ENCODE results near the gene TBC1D24.
A peak's percentile ranks its signal among the peaks of the same experiment; 100 is the strongest.

TBC1D24 gene

GRCh38 chr16:2458887-2459646 lies 15.9 kb upstream of the TBC1D24 start:
- Histone ChIP-seq H3K27ac (replicated peaks; ENCODE audit: low read length) (no peak overlapping the region), H4K91ac (ENCODE audit: low read depth, low read length, poor library complexity) (peak overlapping the region; percentile 9), H2BK15ac (ENCODE audit: low read length) (peak overlapping the region; percentile 67), H2AK5ac (ENCODE audit: low read depth, low read length) (peak overlapping the region; percentile 47), H3K27me3 (ENCODE audit: control insufficient read depth in 3 of 3, insufficient read depth in 3 of 3, low read depth in 1 of 3, low read length in 3 of 3) (no peaks in the 10 kb centered on the region), H2BK12ac (ENCODE audit: low read length) (no peak overlapping the region), H3K36me3 (replicated peaks in 1 of 2; ENCODE audit: control insufficient read depth in 2 of 2, insufficient read depth in 2 of 2, low read length in 2 of 2) (peaks cover 49 to 76% of the 10 kb centered on the region in 2 donors), H3K4me2 (ENCODE audit: insufficient read depth, low read length, poor library complexity, severe bottlenecking) (peak overlapping the region; percentile 71), H2BK120ac (ENCODE audit: low read depth, low read length) (no peak overlapping the region), H3K4me3 (ENCODE audit: low read length in 2 of 2) (peak overlapping the region; percentile 67 to 75), H3K9me3 (replicated peaks in 1 of 2; ENCODE audit: control insufficient read depth in 2 of 2, insufficient read depth in 1 of 2, low read depth in 1 of 2, low read length in 2 of 2) (no peaks in the 10 kb centered on the region), H2AFZ (ENCODE audit: low read length) (peak overlapping the region; percentile 98), H3K14ac (ENCODE audit: low read length) (peak overlapping the region; percentile 49), H3K4ac (ENCODE audit: low read length) (no peak overlapping the region), H3K79me1 (ENCODE audit: low read depth, low read length) (peaks cover 19% of the 10 kb centered on the region), H3K23ac (ENCODE audit: low read depth, low read length, poor library complexity) (peak overlapping the region; percentile 86), H4K8ac (ENCODE audit: low read depth, low read length) (no peak overlapping the region), H3K9ac (ENCODE audit: low read depth, low read length, poor library complexity) (peak overlapping the region; percentile 91), H3K4me1 (ENCODE audit: control insufficient read depth in 2 of 2, insufficient read depth in 1 of 2, low read depth in 1 of 2, low read length in 2 of 2) (peaks cover 13 to 19% of the 10 kb centered on the region in 2 donors), H2BK5ac (ENCODE audit: low read length) (peak overlapping the region; percentile 87), H3K18ac (ENCODE audit: low read length) (peak overlapping the region; percentile 94)
- no peak for DNase-seq (ENCODE audit: low spot score)
- no CpG with 5 or more reads among the region's 18 CpGs for WGBS, 2 donors (ENCODE audit: extremely low coverage in 2 of 2, insufficient read length in 2 of 2, insufficient replicate concordance in 1 of 2)

- peak within 1 kb of the TSS; percentile 49 for H3K14ac ChIP-seq (ENCODE audit: low read length)
- peak within 1 kb of the TSS; percentile 86 for H3K23ac ChIP-seq (ENCODE audit: low read depth, low read length, poor library complexity)
- H3K18ac ChIP-seq (ENCODE audit: low read length): peak within 1 kb of the TSS; percentile 94
- peaks cover 13 to 19% of the 10 kb centered on the region in 2 donors for H3K4me1 ChIP-seq (ENCODE audit: control insufficient read depth in 2 of 2, insufficient read depth in 1 of 2, low read depth in 1 of 2, low read length in 2 of 2)
- DNase-seq (ENCODE audit: low spot score): peak; percentile 96
- no peak within 1 kb of the TSS for H2BK120ac ChIP-seq (ENCODE audit: low read depth, low read length)
- H4K8ac ChIP-seq (ENCODE audit: low read depth, low read length): no peak within 1 kb of the TSS
- no peak within 1 kb of the TSS for H3K4ac ChIP-seq (ENCODE audit: low read length)
- peak within 1 kb of the TSS; percentile 87 for H2BK5ac ChIP-seq (ENCODE audit: low read length)
- H3K9ac ChIP-seq (ENCODE audit: low read depth, low read length, poor library complexity): peak within 1 kb of the TSS; percentile 91
- no peak within 1 kb of the TSS for H2BK12ac ChIP-seq (ENCODE audit: low read length)
- peak within 1 kb of the TSS; percentile 9 for H4K91ac ChIP-seq (ENCODE audit: low read depth, low read length, poor library complexity)
- peak within 1 kb of the TSS; percentile 75 for H2AK5ac ChIP-seq (ENCODE audit: low read depth, low read length)
- peak within 1 kb of the TSS; percentile 77 for H3K27ac ChIP-seq (replicated peaks; ENCODE audit: low read length)
- H2BK15ac ChIP-seq (ENCODE audit: low read length): peak within 1 kb of the TSS; percentile 67
- peaks cover 45 to 68% of the 10 kb centered on the region in 2 donors for H3K36me3 ChIP-seq (replicated peaks in 1 of 2; ENCODE audit: control insufficient read depth in 2 of 2, insufficient read depth in 2 of 2, low read length in 2 of 2)
- H3K9me3 ChIP-seq (replicated peaks in 1 of 2; ENCODE audit: control insufficient read depth in 2 of 2, insufficient read depth in 1 of 2, low read depth in 1 of 2, low read length in 2 of 2): no peaks in the 10 kb centered on the region
- H3K27me3 ChIP-seq (ENCODE audit: control insufficient read depth in 3 of 3, insufficient read depth in 3 of 3, low read depth in 1 of 3, low read length in 3 of 3): no peaks in the 10 kb centered on the region
- no CpG with 5 or more reads among the region's 66 CpGs for WGBS, 2 donors (ENCODE audit: extremely low coverage in 2 of 2, insufficient read length in 2 of 2, insufficient replicate concordance in 1 of 2)
- H3K79me1 ChIP-seq (ENCODE audit: low read depth, low read length): peaks cover 19% of the 10 kb centered on the region
- H2AFZ ChIP-seq (ENCODE audit: low read length): peak within 1 kb of the TSS; percentile 98
- H3K4me2 ChIP-seq (ENCODE audit: insufficient read depth, low read length, poor library complexity, severe bottlenecking): peak within 1 kb of the TSS; percentile 89
- peak within 1 kb of the TSS; percentile 67 to 92 for H3K4me3 ChIP-seq (ENCODE audit: low read length in 2 of 2)
Observed at GRCh38 chr16:2459647-2460390, 15.1 kb upstream of the TBC1D24 start, which contains the start of gene TEDC2. TEDC2 (plus strand) TSS chr16:2460109; CDS start chr16:2460145, 36 bp downstream.

- no peaks in the 10 kb centered on the region for H3K9me3 ChIP-seq (replicated peaks in 1 of 2; ENCODE audit: control insufficient read depth in 2 of 2, insufficient read depth in 1 of 2, low read depth in 1 of 2, low read length in 2 of 2)
- no peak overlapping the region for H3K4ac ChIP-seq (ENCODE audit: low read length)
- H3K14ac ChIP-seq (ENCODE audit: low read length): peak overlapping the region; percentile 38
- H2BK12ac ChIP-seq (ENCODE audit: low read length): no peak overlapping the region
- H3K4me1 ChIP-seq (ENCODE audit: control insufficient read depth in 2 of 2, insufficient read depth in 1 of 2, low read depth in 1 of 2, low read length in 2 of 2): peaks cover 13 to 19% of the 10 kb centered on the region in 2 donors
- H4K8ac ChIP-seq (ENCODE audit: low read depth, low read length): no peak overlapping the region
- H2BK120ac ChIP-seq (ENCODE audit: low read depth, low read length): no peak overlapping the region
- peak overlapping the region; percentile 25 for H3K23ac ChIP-seq (ENCODE audit: low read depth, low read length, poor library complexity)
- peak overlapping the region; percentile 67 to 92 for H3K4me3 ChIP-seq (ENCODE audit: low read length in 2 of 2)
- no peaks in the 10 kb centered on the region for H3K27me3 ChIP-seq (ENCODE audit: control insufficient read depth in 3 of 3, insufficient read depth in 3 of 3, low read depth in 1 of 3, low read length in 3 of 3)
- no CpG with 5 or more reads among the region's 20 CpGs for WGBS, 2 donors (ENCODE audit: extremely low coverage in 2 of 2, insufficient read length in 2 of 2, insufficient replicate concordance in 1 of 2)
- H2AK5ac ChIP-seq (ENCODE audit: low read depth, low read length): peak overlapping the region; percentile 75
- no peak overlapping the region for H4K91ac ChIP-seq (ENCODE audit: low read depth, low read length, poor library complexity)
- H3K9ac ChIP-seq (ENCODE audit: low read depth, low read length, poor library complexity): peak overlapping the region; percentile 88
- no peak for DNase-seq (ENCODE audit: low spot score)
- H3K27ac ChIP-seq (replicated peaks; ENCODE audit: low read length): peak overlapping the region; percentile 77
- H3K4me2 ChIP-seq (ENCODE audit: insufficient read depth, low read length, poor library complexity, severe bottlenecking): peak overlapping the region; percentile 89
- peak overlapping the region; percentile 98 for H2AFZ ChIP-seq (ENCODE audit: low read length)
- peak overlapping the region; percentile 49 for H2BK15ac ChIP-seq (ENCODE audit: low read length)
- H3K79me1 ChIP-seq (ENCODE audit: low read depth, low read length): peaks cover 19% of the 10 kb centered on the region
- peak overlapping the region; percentile 76 for H3K18ac ChIP-seq (ENCODE audit: low read length)
- peaks cover 41 to 64% of the 10 kb centered on the region in 2 donors for H3K36me3 ChIP-seq (replicated peaks in 1 of 2; ENCODE audit: control insufficient read depth in 2 of 2, insufficient read depth in 2 of 2, low read length in 2 of 2)
- peak overlapping the region; percentile 82 for H2BK5ac ChIP-seq (ENCODE audit: low read length)
Observed at GRCh38 chr16:2460391-2460713, 14.6 kb upstream of the TBC1D24 start.

GRCh38 chr16:2460916-2461315 lies 14.0 kb upstream of the TBC1D24 start:
- no peak for DNase-seq (ENCODE audit: low spot score)
- WGBS, 2 donors (ENCODE audit: extremely low coverage in 2 of 2, insufficient read length in 2 of 2, insufficient replicate concordance in 1 of 2): no CpG with 5 or more reads among the region's 13 CpGs
- Histone ChIP-seq H3K23ac (ENCODE audit: low read depth, low read length, poor library complexity) (peak overlapping the region; percentile 25), H3K18ac (ENCODE audit: low read length) (peak overlapping the region; percentile 31), H3K36me3 (replicated peaks in 1 of 2; ENCODE audit: control insufficient read depth in 2 of 2, insufficient read depth in 2 of 2, low read length in 2 of 2) (peaks cover 39 to 61% of the 10 kb centered on the region in 2 donors), H2BK12ac (ENCODE audit: low read length) (no peak overlapping the region), H3K14ac (ENCODE audit: low read length) (no peak overlapping the region), H4K91ac (ENCODE audit: low read depth, low read length, poor library complexity) (no peak overlapping the region), H3K9me3 (replicated peaks in 1 of 2; ENCODE audit: control insufficient read depth in 2 of 2, insufficient read depth in 1 of 2, low read depth in 1 of 2, low read length in 2 of 2) (no peaks in the 10 kb centered on the region), H3K4ac (ENCODE audit: low read length) (no peak overlapping the region), H2BK5ac (ENCODE audit: low read length) (no peak overlapping the region), H3K4me3 (ENCODE audit: low read length in 2 of 2) (peak overlapping the region; percentile 67 to 92), H3K4me2 (ENCODE audit: insufficient read depth, low read length, poor library complexity, severe bottlenecking) (peak overlapping the region; percentile 89), H2AK5ac (ENCODE audit: low read depth, low read length) (peak overlapping the region; percentile 75), H2BK15ac (ENCODE audit: low read length) (no peak overlapping the region), H3K27ac (replicated peaks; ENCODE audit: low read length) (no peak overlapping the region), H3K9ac (ENCODE audit: low read depth, low read length, poor library complexity) (peak overlapping the region; percentile 2), H3K27me3 (ENCODE audit: control insufficient read depth in 3 of 3, insufficient read depth in 3 of 3, low read depth in 1 of 3, low read length in 3 of 3) (no peaks in the 10 kb centered on the region), H2BK120ac (ENCODE audit: low read depth, low read length) (no peak overlapping the region), H4K8ac (ENCODE audit: low read depth, low read length) (no peak overlapping the region), H3K4me1 (ENCODE audit: control insufficient read depth in 2 of 2, insufficient read depth in 1 of 2, low read depth in 1 of 2, low read length in 2 of 2) (peaks cover 13 to 19% of the 10 kb centered on the region in 2 donors), H3K79me1 (ENCODE audit: low read depth, low read length) (peaks cover 19% of the 10 kb centered on the region), H2AFZ (ENCODE audit: low read length) (no peak overlapping the region)
